ENCODE results near the gene VPS35L.

The VPS35L gene

GRCh38 chr16:19694989-19695388 lies 139.5 kb downstream of the VPS35L start:
- no peak for DNase-seq (ENCODE audit: low read depth)

DNA sequence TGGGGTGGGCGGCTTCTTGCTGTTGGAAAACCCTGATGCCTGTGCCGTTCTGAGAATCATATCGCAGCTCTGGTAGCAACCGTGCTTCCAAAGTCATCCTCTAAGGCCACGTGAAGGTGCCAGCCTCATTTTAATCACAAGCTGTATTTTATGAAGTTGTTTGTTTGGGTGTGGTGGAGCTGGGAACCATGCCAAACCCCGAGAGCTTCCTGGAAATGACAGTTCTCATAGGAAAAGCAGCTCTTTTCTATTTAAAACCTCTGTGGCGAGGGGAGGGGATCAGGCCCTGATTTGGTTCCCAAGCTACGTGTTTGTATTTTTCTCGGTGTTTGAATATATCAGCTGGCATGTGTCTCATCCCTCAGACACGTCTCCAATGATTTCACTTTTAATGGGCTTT lies 140.8 kb downstream of the VPS35L start:
- DNase-seq (ENCODE audit: low read depth): peak; percentile 87

DNA sequence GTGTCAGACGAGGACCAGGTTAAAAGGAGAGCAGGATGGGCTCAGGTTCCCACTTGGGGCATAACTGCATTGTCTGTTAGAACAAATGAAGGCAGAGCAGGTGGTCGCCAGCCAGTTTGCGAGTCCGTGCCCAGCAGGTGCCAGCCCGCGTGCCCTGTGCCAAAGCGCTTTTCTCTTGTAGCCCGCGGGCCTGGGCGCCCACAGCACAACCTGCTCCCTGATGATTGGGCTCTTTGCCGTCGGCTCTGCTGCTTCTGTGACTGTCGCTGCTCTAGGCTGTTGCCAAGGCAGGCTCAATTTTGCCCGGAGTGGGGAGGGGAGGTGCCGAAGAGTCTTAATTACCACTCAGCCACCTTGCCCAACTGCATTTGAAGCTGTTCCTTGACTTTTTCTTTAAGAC lies 141.5 kb downstream of the VPS35L start:
- no peak for DNase-seq (ENCODE audit: low read depth)

DNA sequence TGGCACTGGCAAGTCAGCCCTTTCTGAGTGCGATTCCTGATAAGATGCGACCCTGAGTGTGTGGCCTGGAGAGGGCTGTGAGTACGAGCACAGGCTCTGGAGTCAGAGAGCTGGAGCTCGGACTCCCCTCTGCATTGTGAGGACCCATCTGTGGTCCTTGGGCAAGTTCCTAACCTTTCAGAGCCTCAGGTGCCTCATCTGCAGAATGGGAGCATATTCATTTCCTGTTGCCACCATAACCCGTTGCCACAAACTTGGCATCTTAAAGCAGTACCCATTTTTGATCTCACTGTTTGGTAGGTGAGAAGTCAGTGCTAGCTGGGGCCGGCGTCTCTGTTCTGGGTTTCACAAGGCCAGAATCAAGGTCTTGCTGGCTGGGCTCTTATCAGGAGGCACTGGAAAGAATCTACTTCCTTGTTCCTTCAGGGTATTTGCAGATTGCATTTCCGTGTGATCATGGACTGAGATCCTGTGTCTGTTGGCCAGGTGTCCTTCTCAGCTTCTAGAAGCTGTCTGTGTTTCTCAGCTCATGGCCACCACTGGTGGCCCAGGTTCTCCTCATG lies 142.3 kb downstream of the VPS35L start:
- DNase-seq (ENCODE audit: low read depth): no peak

DNA sequence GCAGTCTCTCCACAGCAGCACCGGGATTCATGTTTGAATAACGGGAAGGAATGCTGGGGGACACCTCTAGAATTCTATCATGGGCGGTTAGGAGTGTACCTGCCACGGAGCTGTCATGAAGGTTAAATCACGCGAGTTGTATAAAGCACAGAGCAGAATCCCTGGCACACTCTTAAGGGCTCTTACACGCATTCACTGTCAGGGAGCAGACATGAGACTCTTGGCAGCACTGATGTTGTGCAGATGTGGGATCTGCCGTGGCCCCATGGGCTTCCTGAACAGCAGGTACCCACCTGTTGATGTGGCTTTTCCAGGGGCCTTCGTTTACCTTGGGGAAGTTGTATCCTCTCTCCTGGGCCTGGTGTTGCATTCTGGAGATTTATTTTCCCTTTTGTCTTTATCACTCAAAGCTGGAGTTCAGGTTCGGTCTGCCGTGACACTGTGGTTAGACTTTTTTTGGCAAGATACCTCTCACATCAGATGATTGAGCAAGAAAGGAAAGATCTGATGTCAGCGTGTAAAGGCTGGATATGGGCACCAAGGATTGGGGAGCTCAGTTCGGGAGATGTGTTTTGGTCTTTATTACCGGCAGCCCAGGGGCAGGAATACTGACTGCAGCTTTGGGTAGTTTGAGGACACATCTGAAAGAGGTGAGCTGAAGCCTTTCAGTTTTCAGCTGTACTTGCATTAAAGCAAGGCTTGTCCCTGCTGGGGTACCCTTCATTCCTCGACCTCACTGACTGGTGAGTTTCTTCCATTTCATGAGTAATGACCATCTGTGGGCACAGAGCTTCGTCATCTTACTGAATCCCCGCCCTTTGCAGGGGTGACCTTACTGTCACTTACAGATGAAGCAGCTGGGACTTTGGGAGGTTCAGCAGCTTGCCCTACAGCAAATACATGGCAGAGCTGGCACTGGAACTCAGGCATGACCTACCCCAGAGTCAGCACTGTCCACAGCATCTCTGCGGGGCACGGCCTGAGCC lies 143.3 kb downstream of the VPS35L start:
- DNase-seq (ENCODE audit: low read depth): peak; percentile 59

DNA sequence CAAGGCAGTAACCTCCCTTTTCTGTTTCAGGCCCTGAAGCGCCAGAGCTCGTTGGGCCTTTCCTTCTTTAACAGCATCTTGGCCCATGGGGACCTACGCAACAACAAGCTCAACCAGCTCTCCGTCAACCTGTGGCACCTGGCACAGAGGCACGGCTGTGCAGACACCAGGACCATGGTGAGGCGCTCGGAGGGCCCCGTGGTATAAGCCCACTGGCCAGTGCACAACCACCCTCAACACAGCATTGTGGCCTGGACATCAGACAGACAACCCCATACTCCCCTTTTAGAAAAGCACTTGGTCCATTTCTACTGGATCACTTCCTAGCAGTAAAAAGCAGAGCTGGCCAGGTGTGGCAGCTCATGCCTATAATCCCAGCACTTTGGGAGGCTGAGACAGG lies 144.0 kb downstream of the VPS35L start:
- DNase-seq (ENCODE audit: low read depth): no peak

DNA sequence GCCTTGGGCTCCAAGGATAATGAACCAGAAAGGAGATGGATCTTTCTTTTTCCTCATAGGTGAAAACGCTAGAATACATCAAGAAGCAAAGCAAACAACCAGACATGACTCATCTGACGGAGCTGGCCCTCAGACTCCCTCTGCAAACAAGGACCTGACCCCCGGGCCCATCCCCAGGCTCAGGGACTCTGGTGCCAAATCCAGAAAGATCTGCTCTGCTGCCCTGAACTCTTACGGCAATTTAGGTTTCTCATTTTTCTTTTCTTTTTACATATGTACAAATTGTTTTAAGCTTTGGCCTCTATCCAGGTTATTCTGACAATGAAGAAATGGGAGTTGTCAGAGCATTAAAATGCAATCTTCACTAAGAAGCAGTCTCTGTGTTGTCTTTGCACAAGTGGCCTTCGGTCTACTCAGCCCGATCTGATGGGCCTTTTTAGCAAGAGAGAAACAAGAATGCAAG lies 144.8 kb downstream of the VPS35L start:
- no peak for DNase-seq (ENCODE audit: low read depth)

DNA sequence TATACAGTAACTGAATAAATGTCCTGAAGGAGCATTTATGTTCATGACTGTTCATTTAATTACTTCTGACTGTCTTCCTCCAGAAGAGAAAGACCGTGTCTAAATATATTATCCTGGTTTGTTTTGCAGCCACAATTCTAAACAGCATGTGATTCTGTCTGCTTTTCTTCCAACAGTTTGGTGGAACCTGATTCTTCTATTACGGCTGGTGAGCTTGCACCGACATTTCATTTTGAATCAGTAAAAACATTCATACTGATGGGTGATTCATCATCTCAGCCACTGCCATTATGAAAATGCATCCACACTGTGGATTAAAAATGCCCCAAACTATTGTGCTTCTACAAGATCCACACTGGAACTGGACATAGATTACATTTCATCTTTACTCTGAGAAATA lies 145.6 kb downstream of the VPS35L start:
- DNase-seq (ENCODE audit: low read depth): no peak

GRCh38 chr16:19703172-19703889 lies 147.8 kb downstream of the VPS35L start:
- no peak for DNase-seq (ENCODE audit: low read depth)

GRCh38 chr16:19704321-19705145 lies 149.0 kb downstream of the VPS35L start:
- no peak for DNase-seq (ENCODE audit: low read depth)

DNA sequence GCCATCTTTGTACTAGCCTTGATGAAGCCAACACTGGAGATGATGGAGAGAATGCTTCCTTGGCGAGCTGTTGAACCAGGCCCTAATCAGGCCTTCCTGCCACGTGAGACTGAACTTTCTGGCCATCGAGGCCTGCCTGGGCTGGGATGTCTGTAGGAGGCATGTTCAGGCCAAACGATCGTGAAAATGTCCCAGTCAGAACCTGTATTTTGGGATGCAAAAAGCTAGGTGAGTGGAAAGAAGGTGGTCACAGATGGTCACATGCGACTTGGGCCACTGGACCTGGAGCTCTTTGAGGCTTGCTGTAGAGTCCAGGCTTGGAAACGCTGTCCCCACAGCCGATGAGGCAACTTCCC lies 149.6 kb downstream of the VPS35L start:
- DNase-seq (ENCODE audit: low read depth): no peak

GRCh38 chr16:19705843-19706242 lies 150.3 kb downstream of the VPS35L start:
- DNase-seq (ENCODE audit: low read depth): no peak

GRCh38 chr16:19706846-19707245 lies 151.3 kb downstream of the VPS35L start:
- no peak for DNase-seq (ENCODE audit: low read depth)

DNA sequence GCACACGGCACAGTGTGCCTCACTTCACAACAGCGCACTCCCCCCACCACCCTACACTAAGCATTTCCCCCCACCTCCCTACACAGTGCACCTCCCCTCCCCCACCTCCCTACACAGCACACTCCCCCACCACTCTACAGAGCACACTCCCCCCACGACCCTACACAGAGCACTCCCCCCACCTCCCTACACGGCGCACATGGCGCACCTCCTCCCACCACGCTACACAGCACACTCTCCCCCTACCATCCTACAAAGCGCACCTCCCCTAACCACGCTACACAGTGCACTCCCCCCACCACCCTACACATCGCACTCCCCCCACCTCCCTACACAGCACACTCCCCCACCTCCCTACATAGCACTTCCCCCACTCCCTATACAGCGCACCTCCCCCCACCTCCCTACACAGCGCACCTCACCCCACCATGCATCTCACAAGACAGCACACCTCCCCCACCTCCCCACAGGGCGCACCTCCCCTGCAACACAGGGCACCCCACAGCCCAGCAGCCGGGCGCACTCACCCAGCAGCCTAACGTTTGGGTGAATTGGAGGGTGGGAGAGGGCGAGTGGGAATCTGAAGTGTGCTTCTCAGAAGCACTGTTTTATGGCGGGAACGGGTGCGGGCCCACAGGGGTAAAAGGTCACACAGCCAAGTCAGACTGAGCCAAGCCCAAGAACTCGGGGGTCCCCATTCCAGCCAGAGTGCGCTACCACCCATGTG lies 152.2 kb downstream of the VPS35L start:
- no peak for DNase-seq (ENCODE audit: low read depth)

- no peak for DNase-seq (ENCODE audit: low read depth)
These were observed 153.0 kb downstream of the VPS35L start for GRCh38 chr16:19708296-19709205.

GRCh38 chr16:19709381-19710136 lies 154.1 kb downstream of the VPS35L start:
- DNase-seq (ENCODE audit: low read depth): no peak

GRCh38 chr16:19710191-19710908 lies 154.8 kb downstream of the VPS35L start:
- no peak for DNase-seq (ENCODE audit: low read depth)

DNA sequence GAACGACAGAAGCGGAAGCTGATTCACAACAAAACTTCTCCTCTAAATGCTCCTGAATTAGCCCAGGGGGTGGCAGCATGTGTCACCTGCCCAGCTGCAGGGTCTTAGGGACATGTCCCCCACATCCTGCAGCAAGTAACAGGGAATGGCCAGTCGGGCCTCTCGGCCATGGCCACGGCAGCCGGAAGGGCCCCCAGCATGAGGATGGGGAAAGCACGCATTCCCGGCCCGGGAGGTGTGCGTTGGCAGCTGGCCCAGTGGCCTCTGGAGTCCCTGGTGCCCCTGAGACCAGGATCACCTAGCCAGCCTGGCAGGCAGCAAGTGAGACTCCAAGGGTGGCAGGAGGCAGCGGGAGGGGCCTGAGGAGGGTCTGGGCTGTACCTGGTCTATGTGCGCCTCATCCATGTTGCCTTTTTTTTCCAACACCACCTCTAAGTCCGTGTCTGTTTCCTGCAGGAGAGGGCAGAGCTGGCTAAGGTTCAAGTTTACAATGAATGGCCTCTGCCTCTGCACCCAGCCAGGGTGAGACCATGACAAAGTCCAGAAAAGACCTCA lies 155.6 kb downstream of the VPS35L start:
- DNase-seq (ENCODE audit: low read depth): no peak

Data from GM04503 (cell line).